GM21576 (cell line): ENCODE data around the gene SLC6A1.

Experiments
- ATAC-seq: cut with Tn5 transposase; IDR thresholded peaks from one replicate; pipeline ENCODE4 v1.9.1; 2021; ENCODE audit warnings: mild to moderate bottlenecking, moderate library complexity; ENCODE audit not compliant: unreplicated experiment

The SLC6A1 gene

DNA sequence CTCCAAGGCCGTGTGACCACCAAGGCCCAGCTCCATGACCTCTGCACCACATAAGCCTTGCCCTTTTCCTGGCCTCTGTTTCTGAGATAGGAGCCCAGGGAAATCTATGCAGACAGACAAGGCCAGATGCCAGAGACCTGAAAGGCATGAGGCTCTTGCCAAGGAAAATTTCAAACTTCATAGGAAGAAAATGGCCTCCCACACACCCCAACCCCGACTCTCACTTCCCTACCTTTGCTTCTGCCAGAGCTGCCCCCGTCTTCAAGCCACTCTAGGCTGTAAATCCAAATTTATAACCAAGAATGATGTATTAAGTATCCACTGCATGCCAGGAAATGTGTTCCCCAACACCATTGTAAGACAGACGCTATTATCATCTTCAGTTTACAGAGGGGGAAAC lies 96.3 kb downstream of the SLC6A1 start:
- ATAC-seq: no peak
